Measurements from ENCODE around the gene ALDH1B1. TPM values are rescaled to one million over a fixed set of nuclear protein-coding genes. Genes with fewer than 3 reads are reported as not detected.

ALDH1B1 gene
- total RNA-seq, 4 donors from 2014 or later = 14.7 to 42.0 (median 37.0) TPM

DNA sequence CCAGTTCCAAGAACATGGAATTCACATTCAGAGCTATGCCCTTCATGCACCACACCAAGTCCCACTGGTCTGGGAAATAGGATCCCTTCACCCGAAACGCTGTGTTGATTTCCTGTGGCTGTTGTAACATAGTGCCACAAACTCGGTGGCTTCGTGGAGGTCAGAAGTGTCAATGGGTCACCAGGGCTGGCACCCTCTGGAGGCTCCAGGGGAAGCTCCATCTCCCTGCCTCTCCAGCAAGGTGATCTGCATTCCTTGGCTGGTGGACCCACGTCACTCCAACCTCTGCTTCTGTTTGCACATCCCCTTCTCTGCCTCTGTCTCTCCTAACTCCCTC lies 28.9 kb upstream of the ALDH1B1 start:
- no peaks in the 10 kb centered on the region for H3K4me1 ChIP-seq
- no peak overlapping the region for H3K4me3 ChIP-seq
- TF ChIP-seq POLR2A (IDR thresholded peaks at IDR 0.05) = no peak
- TF ChIP-seq, protein P1, sequence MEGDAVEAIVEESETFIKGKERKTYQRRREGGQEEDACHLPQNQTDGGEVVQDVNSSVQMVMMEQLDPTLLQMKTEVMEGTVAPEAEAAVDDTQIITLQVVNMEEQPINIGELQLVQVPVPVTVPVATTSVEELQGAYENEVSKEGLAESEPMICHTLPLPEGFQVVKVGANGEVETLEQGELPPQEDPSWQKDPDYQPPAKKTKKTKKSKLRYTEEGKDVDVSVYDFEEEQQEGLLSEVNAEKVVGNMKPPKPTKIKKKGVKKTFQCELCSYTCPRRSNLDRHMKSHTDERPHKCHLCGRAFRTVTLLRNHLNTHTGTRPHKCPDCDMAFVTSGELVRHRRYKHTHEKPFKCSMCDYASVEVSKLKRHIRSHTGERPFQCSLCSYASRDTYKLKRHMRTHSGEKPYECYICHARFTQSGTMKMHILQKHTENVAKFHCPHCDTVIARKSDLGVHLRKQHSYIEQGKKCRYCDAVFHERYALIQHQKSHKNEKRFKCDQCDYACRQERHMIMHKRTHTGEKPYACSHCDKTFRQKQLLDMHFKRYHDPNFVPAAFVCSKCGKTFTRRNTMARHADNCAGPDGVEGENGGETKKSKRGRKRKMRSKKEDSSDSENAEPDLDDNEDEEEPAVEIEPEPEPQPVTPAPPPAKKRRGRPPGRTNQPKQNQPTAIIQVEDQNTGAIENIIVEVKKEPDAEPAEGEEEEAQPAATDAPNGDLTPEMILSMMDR (IDR thresholded peaks at IDR 0.05) = no peak

DNA sequence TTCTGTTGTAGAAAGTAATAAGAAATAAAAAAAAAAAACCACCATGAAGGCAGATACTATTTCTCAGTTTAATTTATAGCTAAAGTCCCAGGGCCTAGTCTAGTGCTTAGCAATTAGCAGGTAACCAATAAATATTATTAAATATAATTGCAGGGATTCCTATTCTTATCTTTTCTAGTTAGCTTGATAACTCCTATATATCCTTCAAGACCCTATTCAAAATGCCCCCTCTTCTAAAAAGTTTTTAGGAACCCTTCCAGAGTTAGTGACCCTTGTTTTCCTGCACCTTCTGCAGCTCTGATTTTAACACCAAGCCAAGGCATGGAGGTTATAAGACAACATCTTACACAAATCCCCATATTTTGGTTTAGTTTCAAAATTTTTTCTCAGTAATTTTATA lies 24.6 kb upstream of the ALDH1B1 start:
- no peak overlapping the region for H3K27ac ChIP-seq
- TF ChIP-seq POLR2A (IDR thresholded peaks at IDR 0.05) = no peak
- TF ChIP-seq, protein P1 (IDR thresholded peaks at IDR 0.05) = no peak
- no peaks in the 10 kb centered on the region for H3K9me3 ChIP-seq
- no peaks in the 10 kb centered on the region for H3K36me3 ChIP-seq
- H3K4me3 ChIP-seq = no peak overlapping the region
- no peaks in the 10 kb centered on the region for H3K4me1 ChIP-seq
- no peaks in the 10 kb centered on the region for H3K27me3 ChIP-seq
- DNase-seq = no peak

More for the DNA sequence above, 28.9 kb upstream of the ALDH1B1 start:
- DNase-seq = peak in 1 of 3 donors; percentile 44
- Histone ChIP-seq H3K27me3 (no peaks in the 10 kb centered on the region), H3K36me3 (no peaks in the 10 kb centered on the region), H3K27ac (no peak overlapping the region), H3K9me3 (no peaks in the 10 kb centered on the region)

DNA sequence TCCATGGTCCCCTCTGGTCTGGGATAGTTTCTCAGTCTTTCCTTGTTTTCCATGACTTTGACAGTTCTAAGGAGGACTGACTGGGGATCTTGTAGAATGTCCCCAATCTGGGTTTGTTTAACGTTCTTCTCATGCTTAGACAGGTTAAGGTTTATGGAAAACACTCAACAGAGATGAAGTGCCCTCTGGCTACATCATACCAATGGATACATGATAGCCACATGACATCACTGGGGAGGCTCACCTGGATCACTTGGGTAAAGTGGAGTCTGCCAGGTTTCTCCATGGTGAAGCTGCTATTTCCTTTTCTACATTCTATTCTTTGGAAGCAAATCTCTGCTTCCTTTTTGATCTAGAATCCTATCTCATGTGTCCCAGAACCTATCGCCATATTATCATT lies 23.8 kb upstream of the ALDH1B1 start:
- H3K27me3 ChIP-seq = no peaks in the 10 kb centered on the region
- no peak for TF ChIP-seq POLR2A (IDR thresholded peaks at IDR 0.05)
- TF ChIP-seq, protein P1 (IDR thresholded peaks at IDR 0.05) = no peak
- no peak overlapping the region for H3K4me3 ChIP-seq
- H3K36me3 ChIP-seq = no peaks in the 10 kb centered on the region
- no peaks in the 10 kb centered on the region for H3K4me1 ChIP-seq
- H3K9me3 ChIP-seq = no peaks in the 10 kb centered on the region
- H3K27ac ChIP-seq = no peak overlapping the region
- DNase-seq = no peak

DNA sequence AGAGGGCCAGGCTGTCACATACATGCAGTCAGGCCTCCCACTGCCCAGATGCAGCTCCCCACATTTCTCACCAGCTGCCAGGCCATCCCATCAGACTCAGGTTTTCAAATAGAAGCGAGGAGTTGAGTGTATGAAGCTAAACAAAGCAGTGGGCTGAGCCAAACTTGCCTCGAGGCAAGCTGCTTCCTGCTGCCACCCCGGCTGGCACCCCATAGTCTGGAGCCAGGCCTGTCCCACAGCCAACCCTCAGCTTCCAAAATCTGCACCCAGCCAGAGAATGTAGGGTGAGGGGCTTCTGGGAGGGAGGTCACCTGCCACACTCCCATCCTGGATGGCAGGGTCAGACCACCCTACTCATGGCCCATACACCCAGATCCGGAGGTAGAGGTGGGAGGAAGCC lies 22.3 kb upstream of the ALDH1B1 start:
- H3K27me3 ChIP-seq = no peaks in the 10 kb centered on the region
- H3K9me3 ChIP-seq = no peaks in the 10 kb centered on the region
- no peaks in the 10 kb centered on the region for H3K36me3 ChIP-seq
- no peak for DNase-seq
- H3K27ac ChIP-seq = no peak overlapping the region
- no peak overlapping the region for H3K4me3 ChIP-seq
- no peaks in the 10 kb centered on the region for H3K4me1 ChIP-seq
- TF ChIP-seq, protein P1 (IDR thresholded peaks at IDR 0.05) = no peak
- TF ChIP-seq POLR2A (IDR thresholded peaks at IDR 0.05) = no peak

DNA sequence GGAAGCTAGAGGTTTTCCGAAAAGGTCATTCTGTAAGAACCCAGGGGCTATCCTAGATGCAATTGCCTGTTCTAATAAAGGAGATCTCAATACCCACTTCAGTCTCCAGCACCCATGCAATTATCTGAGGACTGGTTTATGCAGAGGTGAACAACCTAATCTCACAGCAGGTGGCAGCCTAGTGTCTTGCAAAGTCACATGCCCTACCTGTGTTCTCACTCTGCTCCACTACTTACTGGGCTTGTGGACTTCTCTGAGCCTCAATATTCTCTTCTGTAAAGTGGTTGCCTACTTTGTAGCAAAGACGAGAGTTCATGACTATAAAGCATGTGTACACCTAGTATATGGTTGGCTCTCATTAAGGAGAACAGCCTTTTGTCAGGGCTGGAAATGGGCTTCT lies 21.0 kb upstream of the ALDH1B1 start:
- DNase-seq = peak in 1 of 3 donors; percentile 66
- Histone ChIP-seq H3K27ac (no peak overlapping the region), H3K36me3 (no peaks in the 10 kb centered on the region), H3K4me1 (no peaks in the 10 kb centered on the region), H3K4me3 (no peak overlapping the region), H3K9me3 (no peaks in the 10 kb centered on the region), H3K27me3 (no peaks in the 10 kb centered on the region)
- TF ChIP-seq POLR2A (IDR thresholded peaks at IDR 0.05) = no peak
- TF ChIP-seq, protein P1 (IDR thresholded peaks at IDR 0.05) = peak in 4 of 6 experiments; percentile 13 to 76 (median 70)
